ENCODE data around the gene HSPA1A.

HSPA1A gene

DNA sequence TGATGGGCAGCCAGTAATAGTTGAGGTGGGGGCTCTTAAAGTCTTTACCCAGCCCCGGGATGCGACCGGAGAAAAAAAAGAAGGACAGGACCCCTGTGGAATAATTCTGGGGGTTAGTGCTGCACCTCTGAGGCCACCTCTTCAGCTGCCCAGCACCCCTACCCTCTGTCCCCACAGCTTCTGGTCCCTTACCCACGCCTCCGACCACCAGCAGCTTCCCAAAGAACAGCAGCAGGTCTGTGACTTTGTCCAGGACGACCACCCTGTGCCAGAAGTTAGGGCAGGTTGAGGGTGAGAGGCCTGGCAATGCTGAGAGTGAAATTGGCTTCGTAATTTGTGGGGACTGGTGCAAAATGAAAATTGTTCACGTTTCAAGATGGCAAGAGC lies 49.5 kb downstream of the HSPA1A start:
- no peak for TF ChIP-seq CTCF (IDR thresholded peaks at IDR 0.05; ENCODE audit: low read depth, low read length, missing control alignments)
- DNase-seq (ENCODE audit: low read depth), result no peak
- in situ Hi-C loops (cut with HindIII; ENCODE audit: low sequenced_read_pairs), result no loop called here
- H3K4me3 ChIP-seq (ENCODE audit: low read depth, low read length), result no peak overlapping the region

DNA sequence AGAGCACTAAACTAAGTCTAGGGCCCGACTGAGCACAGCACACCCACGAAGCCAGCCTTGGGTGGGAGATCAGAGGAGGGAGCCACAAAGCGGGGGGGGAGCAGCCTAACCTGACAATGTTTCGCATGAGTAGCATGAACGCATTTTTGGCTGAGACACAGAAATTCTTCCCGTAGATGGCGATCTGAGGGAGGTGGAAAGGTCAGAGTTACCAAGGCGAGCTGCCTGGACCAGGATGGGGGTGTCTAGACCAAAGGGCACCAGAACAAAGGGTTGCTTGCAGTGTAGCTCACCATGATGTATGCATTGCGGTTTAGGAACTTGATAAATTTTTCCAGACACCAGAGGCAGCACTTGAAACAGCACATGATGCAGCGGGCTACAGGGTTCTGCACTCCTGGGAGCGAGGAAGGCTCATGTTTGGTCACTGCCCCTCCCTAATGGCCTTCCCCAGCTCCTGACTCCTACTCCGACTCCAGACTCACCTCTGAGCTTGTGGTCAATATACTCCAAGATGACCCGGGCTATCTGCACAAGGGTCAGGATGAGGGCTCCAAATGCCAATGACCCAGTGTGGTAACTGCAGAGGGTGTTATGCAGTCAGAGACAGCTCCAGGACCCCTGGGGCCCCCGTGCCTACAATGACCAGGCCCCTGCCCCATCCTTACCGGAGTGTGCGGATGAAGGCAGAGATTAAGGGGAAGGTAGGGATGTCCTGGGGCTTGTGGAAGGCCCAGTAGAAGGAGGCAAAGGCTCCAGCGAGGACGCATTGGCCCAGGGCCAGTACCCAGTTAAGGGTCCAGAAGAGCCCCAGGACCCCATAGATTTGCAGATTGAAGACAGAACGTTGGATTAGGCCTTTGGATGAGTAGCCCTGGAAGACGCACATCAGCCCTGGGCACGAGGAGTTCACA lies 50.1 kb downstream of the HSPA1A start:
- in situ Hi-C loops (cut with HindIII; ENCODE audit: low sequenced_read_pairs), result no loop called here
- H3K4me3 ChIP-seq (ENCODE audit: low read depth, low read length), result no peak overlapping the region
- no peak for DNase-seq (ENCODE audit: low read depth)
- no peak for TF ChIP-seq CTCF (IDR thresholded peaks at IDR 0.05; ENCODE audit: low read depth, low read length, missing control alignments)
